Keratinocyte (primary cell): ENCODE measurements around the gene RBM17.

Experiments used
- CTCF ChIP-seq, 3 experiments: IDR thresholded peaks in 1 of 3; conservative IDR thresholded peaks in 1 of 3; optimal IDR thresholded peaks in 1 of 3; 2 replicates in 2 of 3; 3 replicates in 1 of 3; pipeline versions ENCODE3 to v1.5.1; 2011; ENCODE audit warnings: low read length in 3 of 3, mild to moderate bottlenecking in 3 of 3, moderate library complexity in 2 of 3, control low read depth in 1 of 3, inconsistent platforms in 1 of 3; ENCODE audit not compliant: insufficient read depth in 2 of 3; ENCODE audit errors: extremely low read depth in 1 of 3
- EZH2 ChIP-seq: IDR thresholded peaks from one replicate; pipeline ENCODE4 v1.6.1; 2012; ENCODE audit warnings: inconsistent platforms, mild to moderate bottlenecking, low read length, moderate library complexity

- no peak for TF ChIP-seq EZH2
- no peak for TF ChIP-seq CTCF (optimal IDR thresholded peaks at IDR 0.05 in 1 of 3, IDR thresholded peaks at IDR 0.05 in 1 of 3, conservative IDR thresholded peaks at IDR 0.05 in 1 of 3; ENCODE audit: extremely low read depth in 1 of 3, insufficient read depth in 2 of 3, low read length in 3 of 3)
Measured at GRCh38 chr10:6098156-6098555, 9.3 kb downstream of the RBM17 start.
